Lung (tissue), 12 donors: Measurements from ENCODE around the gene ZNF521. TPM values are rescaled to one million over a fixed set of nuclear protein-coding genes. Genes with fewer than 3 reads are reported as not detected.

Experiments
- ATAC-seq: fragments of 200-7000 bp; cut with Tn5 transposase; one replicate; pipeline ENCODE4 v1.9.1; 2020; ENCODE audit warnings: moderate number of reproducible peaks; ENCODE audit not compliant: insufficient read depth, low FRiP score
- DNase-seq, 3 donors: peaks; one replicate each; pipeline ENCODE4 v3.0.0-alpha.2; 2013 to 2017
- H3K27ac ChIP-seq, 2 donors: one replicate each; pipeline ENCODE4 v1.5.1; 2013; ENCODE audit warnings: mild to moderate bottlenecking in 2 of 2, moderate library complexity in 2 of 2, control low read depth in 1 of 2, inconsistent platforms in 1 of 2, low read depth in 1 of 2, low read length in 1 of 2
- H3K27me3 ChIP-seq, 3 donors: one replicate each; pipeline ENCODE4 v1.5.1; 2013; ENCODE audit warnings: low read length in 2 of 3; ENCODE audit not compliant: control insufficient read depth in 3 of 3, insufficient read depth in 3 of 3
- H3K36me3 ChIP-seq, 4 donors: one replicate each; pipeline ENCODE4 v1.5.1; 2013; ENCODE audit warnings: low read length in 4 of 4, mild to moderate bottlenecking in 1 of 4, moderate library complexity in 1 of 4; ENCODE audit not compliant: control insufficient read depth in 4 of 4, insufficient read depth in 4 of 4
- H3K4me1 ChIP-seq, 5 donors: one replicate each; pipeline ENCODE4 v1.5.1; 2013; ENCODE audit warnings: low read length in 5 of 5, mild to moderate bottlenecking in 2 of 5, moderate library complexity in 1 of 5; ENCODE audit not compliant: control insufficient read depth in 5 of 5, insufficient read depth in 5 of 5
- H3K4me3 ChIP-seq: one replicate; pipeline ENCODE4 v1.5.1; 2013; ENCODE audit warnings: mild to moderate bottlenecking, control low read depth, moderate library complexity
- H3K9ac ChIP-seq, 2 donors: one replicate each; pipeline ENCODE4 v1.5.1; 2013; ENCODE audit warnings: low read length in 2 of 2, control low read depth in 1 of 2; ENCODE audit not compliant: insufficient read depth in 1 of 2
- H3K9me3 ChIP-seq, 4 donors: one replicate each; pipeline ENCODE4 v1.5.1; 2013; ENCODE audit warnings: low read length in 3 of 4, mild to moderate bottlenecking in 1 of 4, moderate library complexity in 1 of 4; ENCODE audit not compliant: control insufficient read depth in 4 of 4, insufficient read depth in 3 of 4
- WGBS, 2 donors: extraction: QIAGEN DNeasy Blood & Tissue Kit; methylation state at CpG; one replicate each; pipeline ENCODE4 v1.1.7; 2013; 5-methylcytosine and 5-hydroxymethylcytosine counted together
- polyA plus RNA-seq, 2 donors: library from polyadenylated mRNA; stranded (reverse); fragments of 200-250 nt; gene quantifications; one replicate each; pipeline ENCODE4 v1.2.1, GENCODE V29; 2013
- total RNA-seq, 2 donors: library from RNA; depleted of rRNA in 1 of 2; stranded (reverse); fragments of >200 nt in 1 of 2; gene quantifications; one replicate each; pipeline ENCODE4 v1.2.1, GENCODE V29; 2014 to 2021
- TF ChIP-seq, protein P1 (sequence below): IDR thresholded peaks from 2 replicates; pipeline ENCODE4 v1.5.1; 2012; ENCODE audit warnings: mild to moderate bottlenecking; ENCODE audit errors: control extremely low read depth, extremely low read depth
- donor health status: control.
- donor health status: control.
- donor health status: Bipolar disorder and iron deficiency.
- donor health status: healthy.
- donor health status: DM: yes; HTN: yes; CAD: no.

ZNF521 gene
- total and polyA plus RNA-seq, 4 donors: 1.5 to 48.8 (median 10.7) TPM

DNA sequence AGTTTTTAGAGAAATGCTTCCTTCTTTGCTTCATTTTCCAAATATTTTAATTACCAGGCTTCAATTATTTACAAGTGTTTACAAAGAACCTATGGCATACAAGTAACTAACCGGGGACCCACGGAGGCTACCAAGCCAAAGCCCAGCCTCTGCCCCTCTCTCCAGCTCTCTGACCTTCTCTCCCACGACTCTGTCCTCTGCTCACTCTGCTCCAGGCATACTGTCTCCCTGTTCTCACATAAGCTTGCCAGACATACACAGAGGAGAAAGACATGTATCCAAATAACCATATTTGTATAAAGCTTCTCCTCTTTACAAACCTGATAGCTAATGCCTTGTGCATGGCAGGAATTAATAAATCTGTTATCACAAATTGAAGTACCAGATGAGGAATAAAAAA, 141.3 kb downstream of the ZNF521 start:
- H3K9me3 ChIP-seq: no peaks in the 10 kb centered on the region
- ATAC-seq (no peak), DNase-seq (no peak)
- H3K4me3 ChIP-seq: no peak overlapping the region
- H3K9ac ChIP-seq: no peak overlapping the region
- TF ChIP-seq, protein P1, sequence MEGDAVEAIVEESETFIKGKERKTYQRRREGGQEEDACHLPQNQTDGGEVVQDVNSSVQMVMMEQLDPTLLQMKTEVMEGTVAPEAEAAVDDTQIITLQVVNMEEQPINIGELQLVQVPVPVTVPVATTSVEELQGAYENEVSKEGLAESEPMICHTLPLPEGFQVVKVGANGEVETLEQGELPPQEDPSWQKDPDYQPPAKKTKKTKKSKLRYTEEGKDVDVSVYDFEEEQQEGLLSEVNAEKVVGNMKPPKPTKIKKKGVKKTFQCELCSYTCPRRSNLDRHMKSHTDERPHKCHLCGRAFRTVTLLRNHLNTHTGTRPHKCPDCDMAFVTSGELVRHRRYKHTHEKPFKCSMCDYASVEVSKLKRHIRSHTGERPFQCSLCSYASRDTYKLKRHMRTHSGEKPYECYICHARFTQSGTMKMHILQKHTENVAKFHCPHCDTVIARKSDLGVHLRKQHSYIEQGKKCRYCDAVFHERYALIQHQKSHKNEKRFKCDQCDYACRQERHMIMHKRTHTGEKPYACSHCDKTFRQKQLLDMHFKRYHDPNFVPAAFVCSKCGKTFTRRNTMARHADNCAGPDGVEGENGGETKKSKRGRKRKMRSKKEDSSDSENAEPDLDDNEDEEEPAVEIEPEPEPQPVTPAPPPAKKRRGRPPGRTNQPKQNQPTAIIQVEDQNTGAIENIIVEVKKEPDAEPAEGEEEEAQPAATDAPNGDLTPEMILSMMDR: no peak
- no peaks in the 10 kb centered on the region for H3K27me3 ChIP-seq
- no peak overlapping the region for H3K27ac ChIP-seq
- 83 to 86% methylated on average over 3 of the region's 3 CpGs for WGBS, 2 donors
- no peaks in the 10 kb centered on the region for H3K4me1 ChIP-seq
- H3K36me3 ChIP-seq: peaks cover 0 to 3% (median 0%) of the 10 kb centered on the region in 4 donors

DNA sequence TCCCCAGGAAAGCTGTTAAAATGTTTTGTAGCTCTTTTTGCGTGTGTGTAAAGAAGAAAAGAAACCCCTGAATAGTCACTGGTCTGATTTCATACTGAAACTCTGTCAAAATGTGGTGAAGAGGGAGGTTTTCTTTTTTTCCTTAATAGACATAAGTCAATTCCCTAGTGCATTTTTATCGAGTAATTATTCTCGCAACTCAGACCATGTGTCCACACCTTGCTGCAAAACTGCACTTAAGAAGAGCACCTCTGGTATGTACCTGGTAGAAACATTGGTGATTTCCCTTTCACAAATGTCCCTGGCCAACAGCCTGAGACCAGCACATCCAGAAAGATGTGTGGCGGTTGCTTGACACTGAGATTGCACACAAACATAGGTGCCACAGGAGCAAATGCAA, 159.9 kb downstream of the ZNF521 start:
- no peak for DNase-seq
- H3K4me3 ChIP-seq: no peak overlapping the region
- WGBS, 2 donors: 75 to 83% methylated on average over 4 of the region's 4 CpGs
- H3K36me3 ChIP-seq: peaks cover 0 to 2% (median 0%) of the 10 kb centered on the region in 4 donors
- H3K9me3 ChIP-seq: no peaks in the 10 kb centered on the region
- H3K9ac ChIP-seq: no peak overlapping the region
- TF ChIP-seq, protein P1: no peak
- ATAC-seq: no peak
- H3K4me1 ChIP-seq: peaks cover 0 to 43% (median 1%) of the 10 kb centered on the region in 5 donors
- H3K27me3 ChIP-seq: no peaks in the 10 kb centered on the region
- no peak overlapping the region for H3K27ac ChIP-seq

DNA sequence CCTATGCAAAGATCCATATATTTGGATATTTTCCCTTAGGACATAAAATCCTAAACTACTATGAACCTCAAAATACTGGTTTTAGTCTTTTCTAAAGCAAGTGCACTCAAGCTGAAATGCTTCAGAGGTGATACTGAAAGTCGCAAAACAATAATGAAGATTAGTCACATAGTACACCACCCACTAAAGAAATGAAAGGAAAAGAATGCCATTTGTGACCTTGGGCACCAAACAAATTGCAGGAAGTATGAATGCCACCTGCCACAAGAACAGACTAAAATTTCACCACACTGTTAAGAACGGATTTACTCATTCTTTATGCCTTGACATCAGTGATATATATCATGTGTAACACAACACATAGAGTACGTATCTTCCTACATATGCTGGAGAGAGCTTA, 161.5 kb downstream of the ZNF521 start:
- H3K27ac ChIP-seq: no peak overlapping the region
- H3K4me3 ChIP-seq: no peak overlapping the region
- no peaks in the 10 kb centered on the region for H3K27me3 ChIP-seq
- no peak for ATAC-seq
- H3K9me3 ChIP-seq: no peaks in the 10 kb centered on the region
- no peak overlapping the region for H3K9ac ChIP-seq
- WGBS, 2 donors: 69% methylated on average over 3 of the region's 3 CpGs
- H3K4me1 ChIP-seq: peaks cover 0 to 53% (median 1%) of the 10 kb centered on the region in 5 donors
- H3K36me3 ChIP-seq: peaks cover 0 to 2% (median 0%) of the 10 kb centered on the region in 4 donors
- TF ChIP-seq, protein P1: no peak
- no peak for DNase-seq
